Glomerular visceral epithelial cell (primary cell): ENCODE measurements around the gene MTA3.

Experiments
- DNase-seq: peaks from one replicate; pipeline ENCODE4 v3.0.0-alpha.2; 2016; ENCODE audit errors: extremely low spot score

Gene MTA3

GRCh38 chr2:42733852-42734251 is 165.4 kb downstream of the MTA3 start:
- no peak for DNase-seq

GRCh38 chr2:42736598-42737322 is 168.3 kb downstream of the MTA3 start:
- DNase-seq = no peak

- DNase-seq = no peak
Measured at GRCh38 chr2:42741140-42741539, 172.7 kb downstream of the MTA3 start.

DNA sequence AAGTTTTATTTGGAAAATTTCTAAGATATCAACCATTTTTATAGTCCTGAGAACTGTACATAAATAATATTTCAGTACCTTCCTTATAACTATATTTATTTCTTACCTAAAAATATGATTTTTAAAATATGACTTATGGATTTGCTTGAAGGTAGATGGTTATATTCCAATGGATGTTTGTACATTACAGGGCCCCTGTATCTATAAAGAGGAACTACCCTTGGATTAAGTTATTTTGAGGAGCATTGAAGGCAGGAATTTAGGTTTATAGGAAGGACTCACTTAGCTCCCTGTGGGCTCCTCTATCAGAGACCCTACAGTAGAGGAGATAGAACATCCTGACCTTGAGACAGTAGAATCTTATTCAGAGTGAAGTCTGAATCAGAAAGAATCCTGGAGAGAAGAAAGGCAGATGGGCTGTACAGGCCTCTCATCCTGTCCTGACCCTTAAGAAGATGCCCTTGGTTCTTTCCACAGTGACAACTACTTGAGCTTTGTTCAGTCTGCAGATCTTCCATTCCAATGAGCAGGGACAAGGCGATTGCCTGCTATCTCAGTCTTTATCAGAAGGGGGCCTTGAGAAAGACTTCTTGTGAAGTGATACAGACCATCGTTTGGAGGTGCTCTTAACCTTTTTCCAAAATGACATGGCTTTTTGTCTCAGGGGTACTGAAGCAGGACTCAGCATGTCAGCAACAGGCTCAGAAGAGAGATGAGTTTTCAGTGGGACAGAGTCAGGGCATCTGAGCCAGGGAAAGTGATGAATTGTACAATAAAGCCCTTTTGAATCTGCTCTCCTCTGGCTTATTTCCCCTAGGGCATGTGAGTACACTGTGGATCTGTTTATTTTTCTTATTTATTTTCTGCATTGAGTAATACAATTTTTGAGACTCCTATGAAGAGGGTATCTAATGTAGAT is 174.6 kb downstream of the MTA3 start:
- no peak for DNase-seq

DNA sequence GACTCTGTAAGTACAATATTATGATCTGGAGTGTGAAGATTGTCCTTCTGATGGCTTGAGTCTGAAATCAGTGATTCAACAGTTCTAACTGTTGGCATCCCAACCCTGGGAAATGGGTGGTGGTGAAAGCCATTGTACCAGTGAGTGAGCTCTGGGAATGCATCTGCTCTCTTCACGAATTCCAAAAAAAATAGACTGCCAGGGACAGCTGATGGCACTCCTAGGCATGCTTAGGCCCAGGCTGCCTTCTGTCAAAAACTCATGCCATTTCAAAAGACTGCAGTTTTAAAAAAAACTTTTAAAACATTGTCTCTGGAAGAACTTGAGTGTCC is 175.2 kb downstream of the MTA3 start:
- no peak for DNase-seq

GRCh38 chr2:42744545-42745082 is 176.2 kb downstream of the MTA3 start:
- no peak for DNase-seq

- DNase-seq = no peak
Measured at GRCh38 chr2:42747422-42747821, 179.0 kb downstream of the MTA3 start.

DNA sequence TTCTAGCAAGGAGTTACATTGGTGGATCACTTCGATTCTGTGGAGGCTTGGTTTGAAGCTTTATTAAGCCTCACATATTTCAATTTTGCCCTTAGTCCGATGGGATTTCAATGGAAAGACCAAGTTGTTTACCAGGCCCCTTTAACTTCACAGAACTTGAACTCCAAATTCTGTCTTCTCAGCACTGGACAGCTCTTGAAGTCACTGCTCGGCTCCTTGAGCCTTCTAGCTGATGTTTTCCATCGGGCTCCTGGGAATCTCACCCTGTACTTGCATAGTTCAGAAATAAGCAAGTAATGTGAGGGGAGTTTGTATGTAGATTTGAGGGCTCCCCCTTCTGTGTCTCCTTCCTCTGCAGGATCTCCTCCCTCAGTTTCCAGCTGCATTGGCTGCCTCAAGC is 180.4 kb downstream of the MTA3 start:
- no peak for DNase-seq

GRCh38 chr2:42752314-42752713 is 183.9 kb downstream of the MTA3 start:
- no peak for DNase-seq

GRCh38 chr2:42752816-42753813 is 184.7 kb downstream of the MTA3 start:
- DNase-seq = no peak

DNA sequence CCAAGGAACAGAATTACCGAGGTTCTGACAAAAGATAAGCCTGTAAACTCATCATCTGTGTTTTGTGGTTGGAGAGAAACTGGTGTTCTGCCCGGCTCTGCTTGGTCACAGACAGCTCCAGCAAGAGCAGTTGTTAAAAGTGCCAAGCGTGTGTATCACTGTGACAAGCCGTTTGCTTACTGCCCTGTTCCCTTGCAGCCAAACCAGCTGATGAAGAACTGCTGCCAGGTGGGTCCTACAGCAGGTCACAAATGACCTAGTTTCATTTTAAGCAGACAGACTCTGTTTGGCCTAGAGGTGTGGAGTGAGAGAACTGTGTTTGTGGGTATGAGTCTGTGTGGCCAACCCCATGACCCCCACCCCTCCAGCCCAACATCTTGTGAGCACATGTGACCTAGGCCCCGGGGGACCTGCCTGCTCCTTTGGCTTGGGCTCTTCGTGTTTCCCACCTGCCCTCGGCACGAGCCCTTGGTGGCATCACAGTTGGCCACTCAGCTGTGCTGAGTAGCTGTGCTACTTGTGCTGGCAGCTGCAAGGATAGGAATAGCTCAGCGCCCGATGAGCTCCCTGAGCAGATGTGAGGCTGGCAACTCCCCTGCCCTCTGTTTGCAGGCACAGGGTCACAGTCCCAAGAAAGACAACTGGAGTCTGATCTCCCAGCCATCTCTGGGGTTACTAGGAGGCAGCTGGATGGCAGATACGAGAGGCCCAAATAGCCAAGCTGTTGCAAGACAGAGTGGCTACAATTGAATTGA is 185.8 kb downstream of the MTA3 start:
- no peak for DNase-seq

DNA sequence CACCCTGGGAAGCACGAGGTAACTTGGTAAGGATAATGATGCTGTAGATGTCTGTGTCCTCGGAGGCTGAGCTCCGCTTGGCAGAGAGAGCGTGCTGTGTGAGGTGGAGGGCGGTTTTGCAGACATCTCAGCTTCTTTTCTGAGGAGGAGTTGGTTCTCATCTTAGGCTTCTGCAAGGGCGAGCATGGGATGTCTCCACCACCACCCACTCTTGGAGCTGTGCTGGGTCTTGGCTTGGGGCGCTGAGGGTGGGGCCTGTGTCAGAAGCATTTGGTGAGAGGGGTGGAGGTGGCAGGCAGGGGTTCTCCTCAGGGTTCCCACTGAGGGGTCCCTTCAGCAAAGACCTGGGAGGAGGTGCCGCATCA is 186.3 kb downstream of the MTA3 start:
- no peak for DNase-seq

GRCh38 chr2:42755191-42755880 is 186.9 kb downstream of the MTA3 start:
- DNase-seq = no peak

GRCh38 chr2:42756150-42756775 is 187.8 kb downstream of the MTA3 start:
- no peak for DNase-seq

DNA sequence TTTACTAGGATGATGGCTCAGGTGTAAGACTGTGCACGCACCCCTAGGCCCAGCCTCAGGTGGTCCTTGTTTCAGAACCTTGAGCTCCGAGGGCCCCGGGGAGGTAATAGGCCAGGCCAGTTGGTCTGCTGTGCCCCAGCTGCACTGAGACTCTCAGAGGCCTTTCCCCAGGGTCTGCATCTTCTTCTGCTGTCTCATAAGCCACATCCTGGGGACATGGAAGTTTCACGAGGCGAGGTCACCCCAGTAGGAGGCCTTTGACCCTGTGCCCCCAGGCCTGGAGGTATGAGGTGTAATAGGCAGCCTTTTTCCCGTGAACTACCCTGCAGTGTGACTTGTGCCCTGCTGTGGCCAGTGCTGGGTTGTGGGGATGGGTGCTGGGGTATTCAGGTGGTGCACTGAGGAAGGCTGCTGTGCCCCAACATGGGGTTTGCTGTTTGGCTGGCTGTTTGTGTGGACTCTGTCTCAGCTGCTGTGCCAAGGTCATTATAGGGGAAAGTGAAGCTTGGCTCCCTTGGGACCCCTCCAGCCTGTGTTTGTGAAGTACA is 188.6 kb downstream of the MTA3 start:
- no peak for DNase-seq

DNA sequence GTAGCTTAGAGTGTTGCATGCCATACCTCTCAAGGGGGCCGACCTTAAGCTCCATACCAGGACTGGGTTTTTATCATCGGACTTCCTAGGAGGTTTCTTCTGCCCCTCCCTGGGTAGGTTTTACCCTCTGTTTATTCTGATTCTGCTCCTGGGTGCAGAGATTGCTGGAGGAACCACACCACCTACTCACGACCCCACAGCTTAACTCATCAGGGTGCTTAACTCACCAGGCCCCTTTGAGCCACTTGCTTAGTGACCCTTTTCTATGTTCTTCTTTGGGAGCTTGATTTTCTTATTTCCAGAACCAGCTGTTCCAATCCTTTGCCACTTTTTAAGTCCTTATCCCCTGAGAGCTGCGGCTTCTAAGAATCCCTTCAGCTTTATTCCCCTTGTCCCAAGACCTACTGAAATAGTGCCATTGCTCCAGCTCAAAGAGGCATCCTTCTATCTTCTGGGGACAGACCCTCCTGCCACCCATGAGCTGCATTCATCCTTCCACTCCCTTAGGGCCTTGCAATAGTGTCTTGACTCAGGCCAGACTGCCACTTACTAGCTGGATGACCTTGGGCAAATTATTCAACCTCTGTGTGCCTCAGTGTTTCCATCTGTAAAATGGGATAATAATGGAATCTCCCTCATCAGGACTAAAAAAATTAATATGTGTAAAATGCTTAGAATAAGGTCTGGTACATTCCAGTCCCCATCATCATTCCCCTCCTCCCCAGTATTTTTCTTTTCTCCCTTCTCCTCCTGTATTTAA is 189.7 kb downstream of the MTA3 start:
- no peak for DNase-seq

- DNase-seq = no peak
Measured at GRCh38 chr2:42758751-42759150, 190.3 kb downstream of the MTA3 start.

DNA sequence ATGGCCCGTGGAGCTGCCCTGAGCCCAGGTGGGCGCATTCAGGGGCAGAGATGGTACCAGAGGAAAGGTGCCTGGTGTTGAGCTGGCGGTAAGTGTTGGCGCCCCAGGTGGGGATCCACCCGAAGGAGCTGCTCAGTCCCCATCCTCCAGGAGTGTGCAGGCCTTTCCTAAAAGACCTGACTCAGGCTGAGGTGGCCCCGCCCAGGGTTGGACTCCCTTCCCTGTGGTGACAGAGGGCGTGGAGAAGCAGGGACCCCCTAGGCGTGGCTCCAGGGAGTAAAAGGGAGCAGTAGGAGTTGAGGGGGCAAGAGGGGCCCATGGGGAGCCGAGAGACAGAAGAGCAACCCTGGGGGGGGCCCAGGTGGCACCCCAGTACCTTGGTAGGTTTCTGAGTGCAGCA is 193.1 kb downstream of the MTA3 start:
- no peak for DNase-seq

DNA sequence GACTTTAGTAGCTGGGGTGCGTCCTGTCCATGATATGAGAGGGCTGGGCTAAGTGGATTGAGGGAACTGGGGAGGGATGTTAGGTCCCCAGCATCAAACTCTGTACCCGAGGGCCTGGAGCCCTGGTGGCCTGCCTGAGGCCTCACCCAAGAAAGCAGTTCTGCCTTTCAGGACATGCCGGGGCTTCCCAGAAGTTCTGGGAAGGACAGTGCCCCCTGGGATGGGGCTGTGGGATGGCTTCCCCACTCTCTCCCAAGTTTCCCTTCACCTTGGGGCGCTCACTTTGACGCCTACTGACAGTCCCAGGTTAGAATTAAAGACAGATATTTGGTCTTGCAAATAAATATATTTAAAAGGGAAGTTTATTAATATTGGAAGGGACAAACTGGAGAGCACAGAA is 193.7 kb downstream of the MTA3 start:
- DNase-seq = no peak
